Endothelial cell of umbilical vein (primary cell): Measurements from ENCODE around the gene MAEA. TPM values are rescaled to one million over a fixed set of nuclear protein-coding genes. Genes with fewer than 3 reads are reported as not detected.
"Not testable (repeated sequence)": the region's sequence is repeated elsewhere in the genome, so short reads cannot be mapped to it uniquely, and the experiment has no call there.

Source experiments
- BruUV-seq: library from RNA; stranded (reverse); fragments of 400-500 nt; replicated peaks from 2 replicates; lab custom pipeline; 2021; lab: Mats Ljungman, UMichigan
- CTCF ChIA-PET: fragments of 300-600, 350-600 bp; sonication (Branson Sonifier 250); formaldehyde crosslinking; loops from one replicate; lab custom pipeline; 2021; ENCODE audit warnings: antibody characterized with exemption, inconsistent platforms; lab: Charles Lee
- POLR2A ChIA-PET: fragments of 300-600, 350-600 bp; sonication (Branson Sonifier 250); formaldehyde crosslinking; loops from one replicate; lab custom pipeline; 2021; ENCODE audit warnings: antibody characterized with exemption, inconsistent platforms; lab: Charles Lee
- DNase-seq: peaks from one replicate; pipeline ENCODE4 v3.0.0-alpha.2; 2011; ENCODE audit warnings: low read depth, low spot score
- FAIRE-seq: peaks from 2 replicates; lab custom pipeline; 2011; peaks lifted over from hg19 to GRCh38; lab: Jason Lieb, UNC
- H2AFZ ChIP-seq: 2 replicates; pipeline ENCODE4 v1.6.0; 2012; ENCODE audit warnings: low read depth, low read length, control low read depth, inconsistent platforms
- H3K27ac ChIP-seq: 2 replicates; pipeline ENCODE4 v1.5.1; 2011; ENCODE audit warnings: low read depth, mild to moderate bottlenecking, control low read depth, low read length, moderate library complexity; ENCODE audit not compliant: insufficient read depth
- H3K27me3 ChIP-seq, 2 experiments: 2 replicates each; pipeline versions ENCODE4 v1.6.0 to v1.6.1; 2011; ENCODE audit warnings: low read length in 2 of 2, mixed read lengths in 1 of 2; ENCODE audit not compliant: control insufficient read depth in 2 of 2, insufficient read depth in 2 of 2
- H3K36me3 ChIP-seq, 2 experiments: 2 replicates in 1 of 2; 3 replicates in 1 of 2; pipeline ENCODE4 v1.5.1; 2011; ENCODE audit warnings: low read length in 2 of 2, mild to moderate bottlenecking in 1 of 2, moderate library complexity in 1 of 2; ENCODE audit not compliant: control insufficient read depth in 2 of 2, insufficient read depth in 2 of 2; ENCODE audit errors: extremely low read depth in 1 of 2
- H3K4me1 ChIP-seq: 3 replicates; pipeline ENCODE4 v1.5.1; 2011; ENCODE audit warnings: mild to moderate bottlenecking, low read length; ENCODE audit not compliant: control insufficient read depth, insufficient read depth; ENCODE audit errors: extremely low read depth
- H3K4me2 ChIP-seq: 2 replicates; pipeline ENCODE4 v1.6.1; 2011; ENCODE audit warnings: low read length, control low read depth, mixed read lengths; ENCODE audit not compliant: insufficient read depth
- H3K4me3 ChIP-seq, 3 experiments: fragments of 200-600 bp in 1 of 3; sonication (generic), shearing (Covaris generic) in 1 of 3; replicated peaks in 1 of 3; 2 replicates each; pipeline ENCODE4 v1.5.1; 2011 to 2016; ENCODE audit warnings: control low read depth in 3 of 3, low read length in 3 of 3, mild to moderate bottlenecking in 2 of 3, inconsistent platforms in 1 of 3, low read depth in 1 of 3, moderate library complexity in 1 of 3; ENCODE audit not compliant: insufficient read depth in 1 of 3
- H3K79me2 ChIP-seq: 2 replicates; pipeline ENCODE4 v1.6.0; 2012; ENCODE audit warnings: low read length, inconsistent platforms; ENCODE audit not compliant: control insufficient read depth, insufficient read depth
- H3K9ac ChIP-seq: replicated peaks from 2 replicates; pipeline ENCODE3; 2011; ENCODE audit warnings: low read length, control low read depth; ENCODE audit not compliant: insufficient read depth; ENCODE audit errors: extremely low read depth
- H3K9me1 ChIP-seq: replicated peaks from 3 replicates; pipeline ENCODE4 v1.6.0; 2011; ENCODE audit warnings: mild to moderate bottlenecking, low read length; ENCODE audit not compliant: control insufficient read depth, insufficient read depth; ENCODE audit errors: extremely low read depth
- H3K9me3 ChIP-seq: replicated peaks from 2 replicates; pipeline ENCODE4 v1.5.1; 2012; ENCODE audit warnings: low read length, inconsistent platforms; ENCODE audit not compliant: control insufficient read depth, insufficient read depth
- H4K20me1 ChIP-seq: replicated peaks from 2 replicates; pipeline ENCODE3; 2011; ENCODE audit warnings: mild to moderate bottlenecking, low read length; ENCODE audit not compliant: control insufficient read depth, insufficient read depth; ENCODE audit errors: extremely low read depth
- EZH2 ChIP-seq: IDR thresholded peaks from 2 replicates; pipeline ENCODE4 v1.6.1; 2012; ENCODE audit warnings: borderline replicate concordance, low read depth, mild to moderate bottlenecking, moderate library complexity, low read length, inconsistent platforms; ENCODE audit not compliant: severe bottlenecking
- FOS ChIP-seq: IDR thresholded peaks from 2 replicates; pipeline ENCODE4 v1.6.1; 2011; ENCODE audit warnings: mild to moderate bottlenecking, low read length, moderate library complexity, borderline replicate concordance; ENCODE audit not compliant: insufficient read depth
- GATA2 ChIP-seq: IDR thresholded peaks from 2 replicates; pipeline ENCODE4 v1.7.0; 2011; ENCODE audit warnings: low read depth, mild to moderate bottlenecking, moderate library complexity, mixed read lengths, low read length; ENCODE audit not compliant: insufficient read length, insufficient read depth
- JUN ChIP-seq: IDR thresholded peaks from 2 replicates; pipeline ENCODE4 v1.6.1; 2011; ENCODE audit warnings: borderline replicate concordance, low read depth; ENCODE audit not compliant: insufficient read length, insufficient read depth
- MYC ChIP-seq: IDR thresholded peaks from one replicate; pipeline ENCODE4 v1.6.1; 2011; ENCODE audit warnings: mild to moderate bottlenecking, low read depth, low read length
- POLR2A ChIP-seq: IDR thresholded peaks from 2 replicates; pipeline ENCODE4 v1.6.1; 2012; ENCODE audit warnings: low read depth, mild to moderate bottlenecking, control low read depth, low read length
- POLR2AphosphoS5 ChIP-seq: IDR thresholded peaks from 2 replicates; pipeline ENCODE4 v1.6.1; 2012; ENCODE audit warnings: low read depth, mild to moderate bottlenecking, control low read depth, low read length, moderate library complexity; ENCODE audit not compliant: insufficient read depth
- dilution Hi-C: fragments of 300-500 bp; cut with MboI; formaldehyde crosslinking; loops from one replicate; pipeline ENCODE4 v1.15.0; 2019; ENCODE audit warnings: low sequenced_read_pairs; ENCODE audit not compliant: extremely low pct_ligation_motif_present
- intact Hi-C: fragments of 100-400 bp; cut with micrococcal nuclease; formaldehyde crosslinking; loops from one replicate; pipeline ENCODE4 v1.10.0; 2022
- polyA plus RNA-seq, 4 experiments: library from polyadenylated mRNA; depleted of rRNA in 3 of 4; stranded (reverse) in 3 of 4; unstranded in 1 of 4; fragments of >200 nt; gene quantifications; 2 replicates each; pipeline versions ENCODE4 v1.2.1 to v1.2.3, GENCODE V29; 2011 to 2012; ENCODE audit warnings: missing spikeins in 1 of 4
- total RNA-seq: library from RNA; stranded (reverse); gene quantifications from 2 replicates; pipeline ENCODE4 v1.2.3, GENCODE V29; 2021
- TF ChIP-seq, protein P1 (sequence below): IDR thresholded peaks from 2 replicates; pipeline ENCODE4 v1.6.1; 2011; ENCODE audit not compliant: insufficient read depth, insufficient read length
- TF ChIP-seq, protein P2 (sequence below), 2 donors: IDR thresholded peaks; 1 replicate in 1 of 2; 2 replicates in 1 of 2; pipeline ENCODE4 v1.5.1; 2011; ENCODE audit warnings: low read length in 2 of 2, mild to moderate bottlenecking in 2 of 2, moderate library complexity in 2 of 2, control low read depth in 1 of 2, inconsistent platforms in 1 of 2, low read depth in 1 of 2; ENCODE audit not compliant: insufficient read depth in 1 of 2; ENCODE audit errors: extremely low read depth in 1 of 2

Gene MAEA
- total and polyA plus RNA-seq, 2 donors (not counting 3 experiments of a cell fraction or from before 2014, with no cell fraction given) = 66.0 to 108 TPM

DNA sequence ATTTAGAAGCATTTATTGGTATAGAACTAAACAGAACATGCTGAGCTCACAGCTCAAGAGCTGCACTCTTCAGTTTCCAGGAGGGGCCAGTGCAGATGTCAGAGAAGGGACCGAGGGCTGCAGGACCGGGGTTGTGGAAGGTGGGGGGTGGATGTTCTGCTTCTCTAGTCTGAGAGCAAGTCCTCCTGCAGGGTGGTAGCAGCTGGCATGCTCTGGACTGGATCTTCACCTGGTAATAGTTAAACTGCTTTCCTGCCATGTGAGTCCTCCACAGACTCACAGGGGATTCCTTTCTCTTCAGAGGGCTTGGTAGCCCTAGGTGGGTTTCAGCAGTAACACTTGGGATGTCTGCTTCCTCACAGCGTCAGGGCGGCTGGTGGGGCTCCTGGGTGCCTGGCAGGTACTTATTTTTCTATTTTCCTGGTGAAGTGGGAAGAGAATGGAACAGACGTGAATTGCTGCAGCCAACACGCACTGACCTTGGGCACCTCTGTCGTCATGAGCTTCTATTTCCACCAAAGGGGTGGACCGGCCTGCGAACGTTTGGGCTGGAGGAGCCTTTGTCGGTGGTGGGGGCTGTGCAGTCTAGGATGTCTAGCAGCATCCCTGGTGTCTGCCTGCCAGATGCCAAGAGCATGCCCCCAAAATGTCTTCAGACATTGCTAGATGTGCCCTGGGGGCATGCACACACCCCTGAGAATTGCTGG, 2.5 kb downstream of the MAEA start:
- dilution Hi-C loops = no loop called here

DNA sequence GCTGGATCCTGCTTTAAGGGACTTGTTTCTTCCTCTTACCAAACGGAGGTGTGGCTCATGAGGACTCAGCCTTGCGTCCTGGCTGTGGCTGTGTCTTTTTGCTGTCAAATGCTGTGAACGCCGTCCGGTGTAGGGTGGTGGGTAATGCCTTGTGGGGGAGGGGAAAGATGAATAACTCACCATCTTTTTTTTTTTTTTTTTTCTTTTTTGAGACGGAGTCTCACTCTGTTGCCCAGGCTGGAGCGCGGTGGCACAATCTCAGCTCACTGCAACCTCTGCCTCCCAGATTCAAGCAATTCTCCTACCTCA, 3.0 kb downstream of the MAEA start:
- H3K27me3 ChIP-seq, DNase-seq, POLR2A ChIA-PET, dilution Hi-C loops, H3K9me3 ChIP-seq, H3K9ac ChIP-seq, H3K9me1 ChIP-seq, H3K36me3 ChIP-seq, intact Hi-C loops, H3K27ac ChIP-seq, CTCF ChIA-PET, H2AFZ ChIP-seq, H3K4me2 ChIP-seq, FAIRE-seq, H3K4me3 ChIP-seq, BruUV-seq, H4K20me1 ChIP-seq: not testable (repeated sequence)
- Histone ChIP-seq H3K4me1 (peaks cover 16% of the 10 kb centered on the region), H3K79me2 (peaks cover 73% of the 10 kb centered on the region)

More for the DNA sequence above, 2.5 kb downstream of the MAEA start:
- H3K36me3 ChIP-seq = peaks cover 0 to 5% of the 10 kb centered on the region in 2 experiments
- H3K79me2 ChIP-seq = peaks cover 68% of the 10 kb centered on the region
- no peaks in the 10 kb centered on the region for H3K27me3 ChIP-seq
- no peak overlapping the region for H3K9ac ChIP-seq
- TF ChIP-seq MYC (no peak), POLR2AphosphoS5 (no peak), GATA2 (no peak), FOS (no peak), JUN (no peak), EZH2 (no peak), POLR2A (no peak)
- TF ChIP-seq, protein P1, sequence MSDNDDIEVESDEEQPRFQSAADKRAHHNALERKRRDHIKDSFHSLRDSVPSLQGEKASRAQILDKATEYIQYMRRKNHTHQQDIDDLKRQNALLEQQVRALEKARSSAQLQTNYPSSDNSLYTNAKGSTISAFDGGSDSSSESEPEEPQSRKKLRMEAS = no peak
- TF ChIP-seq, protein P2, sequence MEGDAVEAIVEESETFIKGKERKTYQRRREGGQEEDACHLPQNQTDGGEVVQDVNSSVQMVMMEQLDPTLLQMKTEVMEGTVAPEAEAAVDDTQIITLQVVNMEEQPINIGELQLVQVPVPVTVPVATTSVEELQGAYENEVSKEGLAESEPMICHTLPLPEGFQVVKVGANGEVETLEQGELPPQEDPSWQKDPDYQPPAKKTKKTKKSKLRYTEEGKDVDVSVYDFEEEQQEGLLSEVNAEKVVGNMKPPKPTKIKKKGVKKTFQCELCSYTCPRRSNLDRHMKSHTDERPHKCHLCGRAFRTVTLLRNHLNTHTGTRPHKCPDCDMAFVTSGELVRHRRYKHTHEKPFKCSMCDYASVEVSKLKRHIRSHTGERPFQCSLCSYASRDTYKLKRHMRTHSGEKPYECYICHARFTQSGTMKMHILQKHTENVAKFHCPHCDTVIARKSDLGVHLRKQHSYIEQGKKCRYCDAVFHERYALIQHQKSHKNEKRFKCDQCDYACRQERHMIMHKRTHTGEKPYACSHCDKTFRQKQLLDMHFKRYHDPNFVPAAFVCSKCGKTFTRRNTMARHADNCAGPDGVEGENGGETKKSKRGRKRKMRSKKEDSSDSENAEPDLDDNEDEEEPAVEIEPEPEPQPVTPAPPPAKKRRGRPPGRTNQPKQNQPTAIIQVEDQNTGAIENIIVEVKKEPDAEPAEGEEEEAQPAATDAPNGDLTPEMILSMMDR (IDR thresholded peaks at IDR 0.05; ENCODE audit: extremely low read depth in 1 of 2, insufficient read depth in 1 of 2, low read depth in 1 of 2, low read length in 2 of 2) = no peak
- peaks cover 16% of the 10 kb centered on the region for H3K4me1 ChIP-seq
- ChIA-PET CTCF (interaction anchor here (1.0 kb wide), 1 partner anchor 17 kb away, joined by 3 read pairs; no protein-coding TSS in a partner anchor), POLR2A (no interaction called here)
- H3K4me3 ChIP-seq = no peak overlapping the region
- H4K20me1 ChIP-seq = no peaks in the 10 kb centered on the region
- H3K4me2 ChIP-seq = no peak overlapping the region
- DNase-seq (no peak), FAIRE-seq (no peak)
- no TSS peak for BruUV-seq
- H2AFZ ChIP-seq = no peak overlapping the region
- H3K27ac ChIP-seq = no peak overlapping the region
- intact Hi-C loops = no loop called here
- H3K9me1 ChIP-seq = no peaks in the 10 kb centered on the region
- H3K9me3 ChIP-seq = no peaks in the 10 kb centered on the region
